ENCODE results near the gene ANKFN1. TPM values are rescaled to one million over a fixed set of nuclear protein-coding genes. Genes with fewer than 3 reads are reported as not detected.

The ANKFN1 gene
- total RNA-seq, 4 donors from 2014 or later, result 0.16 to 0.27 TPM; not detected in 2

DNA sequence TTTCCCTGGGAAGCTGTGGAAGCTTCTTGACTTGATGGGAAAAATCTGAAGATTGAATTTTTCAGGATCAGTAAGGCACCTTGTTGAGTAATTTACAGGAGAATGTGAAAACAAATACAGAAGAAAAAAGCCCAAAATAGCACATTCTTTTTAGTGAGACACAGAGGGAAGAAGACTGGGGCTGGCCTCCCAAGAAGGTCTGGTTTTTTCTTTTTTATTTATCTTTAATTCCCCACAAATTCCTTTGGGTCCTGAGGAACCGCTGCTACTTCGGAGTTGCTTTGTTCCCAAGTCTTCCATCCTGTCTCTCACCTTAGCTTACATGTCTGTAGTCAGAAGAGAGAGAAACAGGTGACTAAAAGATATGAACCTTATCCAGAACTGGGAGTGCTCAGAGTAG, 273.6 kb downstream of the ANKFN1 start:
- no peak overlapping the region for H3K4me3 ChIP-seq
- H3K27me3 ChIP-seq, result no peaks in the 10 kb centered on the region
- H3K36me3 ChIP-seq, result no peaks in the 10 kb centered on the region
- H3K9me3 ChIP-seq, result no peaks in the 10 kb centered on the region
- ATAC-seq, result no peak
- TF ChIP-seq POLR2A (IDR thresholded peaks at IDR 0.05), result no peak
- TF ChIP-seq, protein P1, sequence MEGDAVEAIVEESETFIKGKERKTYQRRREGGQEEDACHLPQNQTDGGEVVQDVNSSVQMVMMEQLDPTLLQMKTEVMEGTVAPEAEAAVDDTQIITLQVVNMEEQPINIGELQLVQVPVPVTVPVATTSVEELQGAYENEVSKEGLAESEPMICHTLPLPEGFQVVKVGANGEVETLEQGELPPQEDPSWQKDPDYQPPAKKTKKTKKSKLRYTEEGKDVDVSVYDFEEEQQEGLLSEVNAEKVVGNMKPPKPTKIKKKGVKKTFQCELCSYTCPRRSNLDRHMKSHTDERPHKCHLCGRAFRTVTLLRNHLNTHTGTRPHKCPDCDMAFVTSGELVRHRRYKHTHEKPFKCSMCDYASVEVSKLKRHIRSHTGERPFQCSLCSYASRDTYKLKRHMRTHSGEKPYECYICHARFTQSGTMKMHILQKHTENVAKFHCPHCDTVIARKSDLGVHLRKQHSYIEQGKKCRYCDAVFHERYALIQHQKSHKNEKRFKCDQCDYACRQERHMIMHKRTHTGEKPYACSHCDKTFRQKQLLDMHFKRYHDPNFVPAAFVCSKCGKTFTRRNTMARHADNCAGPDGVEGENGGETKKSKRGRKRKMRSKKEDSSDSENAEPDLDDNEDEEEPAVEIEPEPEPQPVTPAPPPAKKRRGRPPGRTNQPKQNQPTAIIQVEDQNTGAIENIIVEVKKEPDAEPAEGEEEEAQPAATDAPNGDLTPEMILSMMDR (IDR thresholded peaks at IDR 0.05 in 4 of 5, conservative IDR thresholded peaks at IDR 0.05 in 1 of 5), result no peak
- H3K4me1 ChIP-seq, result no peaks in the 10 kb centered on the region
- no peak overlapping the region for H3K27ac ChIP-seq
- no peak for DNase-seq
- in situ Hi-C loops (cut with MboI; ENCODE audit: low sequenced_read_pairs in 4 of 4) (no loop called here), intact Hi-C loops (cut with DNase I; ENCODE audit: low total_unique reads) (no loop called here)

DNA sequence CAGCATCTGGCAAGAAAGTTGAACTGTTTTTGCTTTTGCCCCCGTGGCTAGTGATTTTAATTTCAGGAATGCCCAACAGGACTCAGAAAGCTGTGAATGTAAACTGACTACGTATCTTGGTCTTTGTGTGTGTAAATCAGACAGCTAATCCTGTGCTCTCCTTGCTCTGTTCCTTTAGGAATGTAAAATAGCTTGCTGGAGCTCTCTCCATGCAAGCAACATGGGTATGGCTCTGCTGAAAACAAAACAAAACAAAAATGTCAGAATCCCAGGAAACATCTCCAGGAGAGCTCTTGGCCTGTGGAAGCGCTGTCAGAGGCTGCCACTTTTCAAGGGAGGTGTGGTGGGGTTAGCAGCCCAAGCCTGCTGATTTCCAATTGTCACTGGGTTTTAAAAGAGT, 278.5 kb downstream of the ANKFN1 start:
- no peak for DNase-seq
- in situ Hi-C loops (cut with MboI; ENCODE audit: low sequenced_read_pairs in 4 of 4) (no loop called here), intact Hi-C loops (cut with DNase I; ENCODE audit: low total_unique reads) (no loop called here)
- ATAC-seq, result no peak
- TF ChIP-seq POLR2A (IDR thresholded peaks at IDR 0.05), result no peak
- TF ChIP-seq, protein P1 (IDR thresholded peaks at IDR 0.05 in 4 of 5, conservative IDR thresholded peaks at IDR 0.05 in 1 of 5), result no peak
- Histone ChIP-seq H3K36me3 (no peaks in the 10 kb centered on the region), H3K27me3 (no peaks in the 10 kb centered on the region), H3K27ac (no peak overlapping the region), H3K9me3 (no peaks in the 10 kb centered on the region), H3K4me1 (no peaks in the 10 kb centered on the region), H3K4me3 (no peak overlapping the region)

DNA sequence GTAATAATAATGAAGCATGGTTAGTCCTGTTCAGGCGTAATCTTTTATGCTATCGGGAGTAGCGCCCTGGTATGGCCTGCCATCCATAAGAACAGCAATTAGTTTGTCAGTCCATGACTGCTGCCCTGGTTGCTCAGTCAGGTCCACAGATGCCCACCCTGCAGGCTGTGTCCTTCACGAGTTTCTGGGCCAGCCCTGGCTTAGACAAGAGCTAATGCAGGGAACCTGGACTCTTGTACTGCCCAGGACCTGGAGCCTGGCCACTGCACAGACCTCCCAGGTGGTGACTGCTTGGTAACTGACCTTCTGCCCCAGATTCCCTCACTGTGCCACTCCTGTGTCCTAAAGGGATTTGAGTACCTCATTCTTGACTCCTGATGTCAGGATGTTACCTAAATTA, 279.2 kb downstream of the ANKFN1 start:
- DNase-seq (no peak), ATAC-seq (no peak)
- no peak overlapping the region for H3K4me3 ChIP-seq
- H3K4me1 ChIP-seq, result no peaks in the 10 kb centered on the region
- TF ChIP-seq, protein P1 (IDR thresholded peaks at IDR 0.05 in 4 of 5, conservative IDR thresholded peaks at IDR 0.05 in 1 of 5), result no peak
- TF ChIP-seq POLR2A (IDR thresholded peaks at IDR 0.05), result no peak
- H3K27ac ChIP-seq, result no peak overlapping the region
- in situ Hi-C loops (cut with MboI; ENCODE audit: low sequenced_read_pairs in 4 of 4), result no loop called here
- intact Hi-C loops (cut with DNase I; ENCODE audit: low total_unique reads), result no loop called here
- H3K36me3 ChIP-seq, result no peaks in the 10 kb centered on the region
- no peaks in the 10 kb centered on the region for H3K9me3 ChIP-seq
- no peaks in the 10 kb centered on the region for H3K27me3 ChIP-seq

DNA sequence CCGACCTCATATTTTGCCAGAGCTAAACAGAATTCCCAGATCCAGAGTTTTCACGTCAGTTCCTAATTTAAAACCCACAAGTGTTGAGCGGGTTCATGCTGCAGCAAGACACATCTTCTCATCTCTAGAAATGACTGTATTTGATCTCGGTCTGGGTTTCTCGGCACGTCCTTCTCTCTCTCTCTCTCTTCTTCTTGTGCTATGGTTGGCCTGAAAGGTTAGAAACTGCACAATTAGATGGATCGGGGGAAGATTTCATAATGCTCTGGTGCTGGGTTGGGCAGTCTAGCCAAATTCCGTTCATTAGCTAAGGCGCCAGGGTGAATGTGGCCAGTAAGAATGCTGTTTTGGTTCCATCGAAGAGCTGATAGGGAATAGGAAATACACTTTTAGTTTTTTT, 281.3 kb downstream of the ANKFN1 start:
- no peak overlapping the region for H3K4me3 ChIP-seq
- DNase-seq, result no peak
- no peaks in the 10 kb centered on the region for H3K27me3 ChIP-seq
- intact Hi-C loops (cut with DNase I; ENCODE audit: low total_unique reads), result no loop called here
- no peak for ATAC-seq
- no peak for TF ChIP-seq POLR2A (IDR thresholded peaks at IDR 0.05)
- TF ChIP-seq, protein P1 (IDR thresholded peaks at IDR 0.05 in 4 of 5, conservative IDR thresholded peaks at IDR 0.05 in 1 of 5), result no peak
- no peak overlapping the region for H3K27ac ChIP-seq
- H3K4me1 ChIP-seq, result no peaks in the 10 kb centered on the region
- H3K36me3 ChIP-seq, result no peaks in the 10 kb centered on the region
- in situ Hi-C loops (cut with MboI; ENCODE audit: low sequenced_read_pairs in 4 of 4), result no loop called here
- no peaks in the 10 kb centered on the region for H3K9me3 ChIP-seq

DNA sequence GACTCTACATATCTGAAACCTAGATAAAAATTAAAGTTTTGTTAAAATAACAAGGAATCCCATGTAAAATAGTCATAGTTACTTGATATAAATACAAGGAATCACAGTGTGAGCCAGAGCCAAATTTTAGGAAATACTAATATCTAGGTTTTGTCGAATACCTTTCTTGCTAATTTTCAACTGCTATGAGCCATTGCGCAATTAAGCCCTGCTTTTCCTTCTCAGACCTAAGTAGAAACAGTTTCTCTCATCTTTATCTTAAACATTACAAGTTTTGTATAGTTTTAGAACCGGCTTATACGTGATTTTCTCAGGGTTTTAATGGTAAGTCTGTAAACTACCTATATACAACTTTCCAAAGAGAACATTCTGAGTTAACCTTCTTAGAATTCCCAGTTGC, 282.9 kb downstream of the ANKFN1 start:
- no peak overlapping the region for H3K27ac ChIP-seq
- no peaks in the 10 kb centered on the region for H3K36me3 ChIP-seq
- H3K4me3 ChIP-seq, result no peak overlapping the region
- no peaks in the 10 kb centered on the region for H3K4me1 ChIP-seq
- TF ChIP-seq POLR2A (IDR thresholded peaks at IDR 0.05), result no peak
- TF ChIP-seq, protein P1 (IDR thresholded peaks at IDR 0.05 in 4 of 5, conservative IDR thresholded peaks at IDR 0.05 in 1 of 5), result no peak
- no peaks in the 10 kb centered on the region for H3K9me3 ChIP-seq
- no peak for ATAC-seq
- no peak for DNase-seq
- intact Hi-C loops (cut with DNase I; ENCODE audit: low total_unique reads), result no loop called here
- H3K27me3 ChIP-seq, result no peaks in the 10 kb centered on the region
- in situ Hi-C loops (cut with MboI; ENCODE audit: low sequenced_read_pairs in 4 of 4), result no loop called here
